ENCODE results near the gene MYO1D.

DNA sequence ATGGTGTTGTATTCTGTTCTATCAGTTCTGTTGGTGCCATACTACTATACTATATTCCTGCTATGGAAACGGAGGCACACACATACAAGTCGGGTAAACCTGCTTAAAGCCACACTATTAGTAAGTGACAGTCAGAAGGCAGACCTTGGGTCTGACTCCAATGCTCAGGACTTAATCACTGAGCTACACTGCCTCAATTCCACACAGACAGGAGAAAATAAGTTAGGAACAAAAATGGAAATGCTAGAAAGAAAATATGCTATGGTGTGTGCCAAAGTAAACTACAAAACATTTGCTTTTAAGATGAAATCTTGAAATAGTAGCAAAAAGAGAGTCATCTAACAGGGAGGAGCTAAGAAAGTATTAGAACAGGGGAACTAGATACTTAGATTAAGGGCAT, 48.1 kb downstream of the MYO1D start:
- TF ChIP-seq ESRRG (CRISPR knock-in tag; IDR thresholded peaks at IDR 0.05) (no peak), OSR1 (CRISPR knock-in tag; IDR thresholded peaks at IDR 0.05) (no peak), TOX (CRISPR knock-in tag; IDR thresholded peaks at IDR 0.05; ENCODE audit: borderline replicate concordance) (no peak), ARNTL (CRISPR knock-in tag; IDR thresholded peaks at IDR 0.05; ENCODE audit: borderline replicate concordance, low read depth) (no peak), ISL1 (CRISPR knock-in tag; IDR thresholded peaks at IDR 0.05) (no peak), GLIS3 (CRISPR knock-in tag; IDR thresholded peaks at IDR 0.05) (no peak)
- TF ChIP-seq, protein P1, sequence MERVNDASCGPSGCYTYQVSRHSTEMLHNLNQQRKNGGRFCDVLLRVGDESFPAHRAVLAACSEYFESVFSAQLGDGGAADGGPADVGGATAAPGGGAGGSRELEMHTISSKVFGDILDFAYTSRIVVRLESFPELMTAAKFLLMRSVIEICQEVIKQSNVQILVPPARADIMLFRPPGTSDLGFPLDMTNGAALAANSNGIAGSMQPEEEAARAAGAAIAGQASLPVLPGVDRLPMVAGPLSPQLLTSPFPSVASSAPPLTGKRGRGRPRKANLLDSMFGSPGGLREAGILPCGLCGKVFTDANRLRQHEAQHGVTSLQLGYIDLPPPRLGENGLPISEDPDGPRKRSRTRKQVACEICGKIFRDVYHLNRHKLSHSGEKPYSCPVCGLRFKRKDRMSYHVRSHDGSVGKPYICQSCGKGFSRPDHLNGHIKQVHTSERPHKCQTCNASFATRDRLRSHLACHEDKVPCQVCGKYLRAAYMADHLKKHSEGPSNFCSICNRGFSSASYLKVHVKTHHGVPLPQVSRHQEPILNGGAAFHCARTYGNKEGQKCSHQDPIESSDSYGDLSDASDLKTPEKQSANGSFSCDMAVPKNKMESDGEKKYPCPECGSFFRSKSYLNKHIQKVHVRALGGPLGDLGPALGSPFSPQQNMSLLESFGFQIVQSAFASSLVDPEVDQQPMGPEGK (CRISPR knock-in tag; IDR thresholded peaks at IDR 0.05; ENCODE audit: borderline replicate concordance) = no peak
- TF ChIP-seq, protein P2, sequence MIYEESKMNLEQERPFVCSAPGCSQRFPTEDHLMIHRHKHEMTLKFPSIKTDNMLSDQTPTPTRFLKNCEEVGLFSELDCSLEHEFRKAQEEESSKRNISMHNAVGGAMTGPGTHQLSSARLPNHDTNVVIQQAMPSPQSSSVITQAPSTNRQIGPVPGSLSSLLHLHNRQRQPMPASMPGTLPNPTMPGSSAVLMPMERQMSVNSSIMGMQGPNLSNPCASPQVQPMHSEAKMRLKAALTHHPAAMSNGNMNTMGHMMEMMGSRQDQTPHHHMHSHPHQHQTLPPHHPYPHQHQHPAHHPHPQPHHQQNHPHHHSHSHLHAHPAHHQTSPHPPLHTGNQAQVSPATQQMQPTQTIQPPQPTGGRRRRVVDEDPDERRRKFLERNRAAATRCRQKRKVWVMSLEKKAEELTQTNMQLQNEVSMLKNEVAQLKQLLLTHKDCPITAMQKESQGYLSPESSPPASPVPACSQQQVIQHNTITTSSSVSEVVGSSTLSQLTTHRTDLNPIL (CRISPR knock-in tag; IDR thresholded peaks at IDR 0.05; ENCODE audit: low read depth) = no peak
